ENCODE data around the gene NUP210L.

DNA sequence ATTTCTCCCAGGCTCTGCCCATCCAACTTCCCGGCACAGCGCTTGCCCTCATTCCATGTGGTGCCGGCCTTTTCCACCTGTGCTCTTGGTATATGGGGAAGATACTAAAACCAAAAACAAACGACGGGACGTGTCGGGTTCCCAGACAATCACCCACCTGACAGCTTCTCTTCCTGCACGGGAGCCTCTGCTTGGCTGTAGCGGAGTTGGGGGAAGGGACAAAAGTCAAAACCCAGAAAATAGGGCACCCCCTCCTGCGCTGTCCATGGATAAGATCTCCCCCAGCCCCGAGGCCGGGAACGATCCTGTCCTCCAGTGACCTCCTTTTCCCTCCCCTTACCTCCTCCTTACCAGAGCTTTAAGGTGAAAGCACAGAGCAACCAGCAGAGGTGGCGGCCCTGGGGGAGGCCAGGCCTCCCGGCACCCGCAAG is 178.0 kb downstream of the NUP210L start:
- TF ChIP-seq CTCF (IDR thresholded peaks at IDR 0.05) (no peak), POLR2A (IDR thresholded peaks at IDR 0.05) (no peak)
